ENCODE measurements around the gene VTI1A.
"Not testable (repeated sequence)": the region's sequence is repeated elsewhere in the genome, so short reads cannot be mapped to it uniquely, and the experiment has no call there.

Gene VTI1A

DNA sequence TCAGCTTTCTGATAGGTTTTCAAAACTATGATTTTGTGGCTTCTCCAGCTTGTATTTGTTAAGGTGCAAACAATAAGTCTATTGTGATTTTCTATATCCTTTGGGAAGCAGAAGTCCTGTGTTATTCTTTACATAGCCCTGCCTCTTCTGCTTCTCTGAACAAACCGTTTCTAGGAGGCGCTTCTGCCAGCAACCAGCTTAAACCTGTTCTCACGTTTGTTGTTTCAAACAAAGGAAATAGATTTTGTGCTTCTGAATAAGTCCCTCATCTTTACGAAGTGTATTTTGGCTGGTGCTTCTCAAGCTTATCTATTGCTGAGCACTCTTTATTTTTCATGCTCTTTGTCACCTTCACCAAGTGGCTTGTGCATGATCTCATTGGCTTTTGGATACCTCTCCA is 61.0 kb downstream of the VTI1A start:
- FAIRE-seq = no peak

DNA sequence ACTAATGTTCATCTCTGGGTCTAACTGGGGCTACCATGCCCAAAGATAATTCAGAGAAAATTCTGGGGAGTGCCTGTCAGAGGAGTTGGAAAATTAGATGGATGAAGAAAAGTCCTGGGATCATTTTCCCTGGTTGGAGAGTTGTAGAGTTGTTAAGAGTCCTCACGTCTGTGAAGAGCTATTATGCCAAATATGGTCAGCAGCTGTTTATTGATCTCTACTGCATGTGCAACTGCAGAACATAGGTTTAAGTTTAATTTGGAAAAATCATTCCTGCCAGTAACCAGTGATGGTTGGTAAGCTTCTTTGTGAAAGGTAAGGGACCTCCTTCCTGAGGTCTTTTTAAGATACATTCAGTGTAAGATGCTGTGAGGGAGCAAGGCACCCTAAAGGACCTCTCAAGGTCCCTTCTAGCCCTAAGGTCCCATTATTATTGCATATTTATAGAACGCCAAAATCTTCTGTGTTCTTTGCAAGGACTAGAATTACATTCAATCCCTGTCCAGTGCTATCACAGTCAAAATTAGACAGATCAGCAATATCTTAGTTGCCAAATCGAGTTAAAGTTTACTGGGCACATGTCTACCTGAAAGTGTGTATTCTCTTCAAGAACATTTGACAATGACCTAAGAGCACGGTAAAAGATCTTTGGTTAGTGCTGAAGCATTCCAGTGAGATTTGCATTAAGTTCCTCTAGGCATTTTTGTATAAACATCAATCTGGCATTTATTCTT is 62.7 kb downstream of the VTI1A start:
- no peak for FAIRE-seq

DNA sequence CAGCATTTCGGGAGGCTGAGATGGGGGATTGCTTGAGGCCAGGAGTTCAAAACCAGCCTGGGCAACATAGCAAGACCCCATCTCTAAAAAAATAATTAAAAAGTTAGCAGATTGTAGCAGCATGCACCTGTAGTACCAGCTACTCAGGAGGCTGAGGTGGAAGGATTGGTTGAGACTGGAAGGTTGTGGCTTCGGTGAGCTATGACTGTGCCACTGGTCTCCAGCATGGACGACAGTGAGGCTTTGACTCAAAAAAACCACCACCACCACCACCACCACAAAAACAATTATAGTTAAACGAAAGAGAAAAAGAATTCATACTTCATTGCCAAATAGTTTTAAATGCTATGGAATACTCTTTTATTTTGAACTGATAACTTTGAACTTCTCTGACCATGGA is 63.4 kb downstream of the VTI1A start:
- no peak for FAIRE-seq

DNA sequence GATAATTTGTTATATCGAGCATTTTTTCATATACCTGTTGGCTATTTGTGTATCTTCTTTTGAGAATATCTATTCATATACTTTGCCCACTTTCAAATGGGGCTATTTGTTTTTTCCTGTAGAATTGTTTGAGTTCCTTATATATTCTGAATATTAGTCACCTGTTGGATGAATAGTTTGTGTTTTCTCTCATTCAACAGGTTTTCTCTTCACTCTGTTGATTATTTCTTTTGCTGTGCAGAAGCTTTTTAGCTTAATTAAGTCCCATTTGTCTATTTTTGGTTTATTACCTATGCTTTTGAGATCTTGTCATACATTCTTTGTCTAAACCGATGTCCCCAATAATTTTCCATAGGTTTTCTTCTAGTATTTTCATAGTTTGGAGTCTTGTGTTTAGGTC is 65.3 kb downstream of the VTI1A start:
- FAIRE-seq = no peak

DNA sequence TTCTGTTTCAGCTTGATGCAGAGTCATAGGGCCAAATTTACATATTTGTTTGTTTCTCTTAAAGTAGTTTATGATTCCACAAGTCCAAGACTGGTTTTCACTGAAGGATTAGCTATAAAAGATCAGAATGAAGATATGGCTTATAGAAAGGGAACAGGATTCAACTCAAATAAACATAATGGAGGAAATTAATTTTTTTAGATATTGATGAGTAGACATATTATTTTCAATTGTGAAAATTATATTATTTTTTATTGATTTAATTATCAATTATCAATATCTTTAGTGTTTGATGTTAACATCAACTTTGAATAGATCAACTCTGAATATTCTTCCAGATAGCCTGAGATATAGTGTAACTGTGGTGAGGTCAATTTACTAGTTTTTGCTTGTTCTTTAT is 68.1 kb downstream of the VTI1A start:
- FAIRE-seq = peak; percentile 65

DNA sequence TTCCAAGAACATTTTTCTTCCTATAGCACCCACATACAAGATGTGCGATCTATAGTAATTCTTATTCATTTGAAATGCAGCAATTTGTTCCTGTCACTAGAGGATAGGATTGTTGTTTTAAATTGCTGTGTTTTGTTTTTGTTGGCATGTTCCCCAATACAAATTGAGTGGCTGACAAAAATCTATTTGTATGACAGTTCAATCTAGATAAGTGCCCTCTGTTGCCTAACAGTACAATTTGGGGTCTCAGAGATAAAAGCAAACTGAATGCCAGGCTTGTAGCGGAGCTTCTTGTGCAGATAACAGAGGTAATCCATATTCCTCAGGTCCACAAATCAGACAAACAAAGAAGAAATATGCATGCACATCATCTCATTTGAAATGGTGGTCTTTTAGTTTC is 68.8 kb downstream of the VTI1A start:
- no peak for FAIRE-seq

DNA sequence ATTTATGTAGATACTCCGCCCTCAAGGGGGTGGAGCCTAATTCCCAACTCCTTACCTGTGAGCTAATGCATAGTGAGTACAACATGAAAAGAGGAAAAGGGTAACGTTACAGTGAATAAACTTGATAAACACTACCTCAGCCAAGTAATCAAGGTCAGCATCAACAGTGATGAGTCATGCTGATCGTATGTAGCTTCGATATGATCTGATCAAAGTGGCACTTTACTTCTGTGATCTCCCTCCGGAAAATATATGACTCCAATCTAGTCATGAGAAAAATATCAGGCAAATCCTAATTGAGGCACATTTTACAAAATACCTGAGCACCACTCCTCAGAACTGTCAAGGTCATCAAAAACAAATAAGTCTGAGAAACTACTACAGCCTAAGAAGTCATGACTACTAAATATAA is 70.4 kb downstream of the VTI1A start:
- no peak for FAIRE-seq

DNA sequence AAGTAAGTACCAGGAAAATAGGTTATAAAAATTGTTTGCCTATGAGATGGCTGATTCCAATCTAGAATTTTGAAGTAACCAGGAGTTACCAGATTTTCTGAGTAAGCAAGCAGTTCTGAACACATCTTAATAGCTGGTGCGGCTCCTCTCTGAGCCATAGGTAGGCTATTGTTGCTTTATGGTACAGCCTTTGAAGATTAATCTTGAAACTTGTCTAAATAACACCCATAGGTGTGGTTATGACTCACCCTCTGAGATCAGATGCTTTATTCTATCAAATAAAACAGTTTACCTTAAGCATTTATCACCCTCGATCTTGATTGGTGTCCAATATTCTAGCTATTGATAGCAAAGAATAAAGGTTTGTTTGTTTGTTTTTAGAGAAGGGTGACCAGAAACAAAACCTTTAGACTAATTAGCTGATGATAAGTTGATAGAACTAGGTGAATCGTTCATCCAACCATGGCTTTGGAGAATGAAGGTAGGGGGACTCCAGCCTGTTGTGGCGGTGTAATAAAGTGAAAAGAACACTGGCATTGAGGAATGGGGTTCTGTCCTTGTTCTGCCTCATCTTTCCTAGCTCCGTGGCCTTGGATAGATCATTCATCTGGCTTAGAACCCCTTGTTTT is 72.2 kb downstream of the VTI1A start:
- FAIRE-seq = peak; percentile 85

DNA sequence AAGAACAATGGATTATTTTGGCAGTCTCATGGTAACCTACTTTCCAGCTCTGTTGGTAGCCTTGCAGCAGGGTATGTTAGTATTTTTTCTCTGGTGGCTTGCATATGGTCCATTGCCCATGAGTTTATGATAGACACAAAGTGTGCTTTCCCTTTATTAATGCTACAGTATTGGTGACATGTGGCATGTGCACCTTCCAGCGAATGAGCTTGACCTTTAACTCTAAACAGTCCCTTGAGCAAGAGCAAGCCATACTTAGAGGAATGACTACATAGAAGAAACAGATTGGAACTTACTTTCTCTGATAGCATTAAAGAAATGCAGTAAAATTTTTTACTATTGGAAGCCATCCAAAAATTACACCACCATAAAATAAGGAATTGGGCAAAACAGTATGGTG is 73.9 kb downstream of the VTI1A start:
- no peak for FAIRE-seq

DNA sequence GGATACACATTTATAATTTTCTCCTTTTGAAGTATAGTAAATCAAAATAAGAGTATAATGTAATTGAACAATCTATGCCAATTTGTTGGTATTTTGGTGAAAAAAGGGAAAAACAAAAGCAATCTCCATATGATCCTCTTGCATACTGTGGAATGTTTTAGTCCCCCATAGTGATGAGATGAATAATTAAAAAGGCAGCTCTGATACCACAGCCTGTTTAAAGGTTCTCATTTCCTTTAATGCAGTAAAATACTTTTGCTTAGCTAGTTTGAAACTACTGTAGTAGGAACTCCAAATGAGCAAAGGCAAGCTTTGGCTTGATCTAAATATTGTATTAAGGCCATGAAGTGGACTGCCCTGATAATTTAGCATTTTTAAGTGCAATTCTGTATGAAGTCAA is 77.6 kb downstream of the VTI1A start:
- FAIRE-seq = no peak

DNA sequence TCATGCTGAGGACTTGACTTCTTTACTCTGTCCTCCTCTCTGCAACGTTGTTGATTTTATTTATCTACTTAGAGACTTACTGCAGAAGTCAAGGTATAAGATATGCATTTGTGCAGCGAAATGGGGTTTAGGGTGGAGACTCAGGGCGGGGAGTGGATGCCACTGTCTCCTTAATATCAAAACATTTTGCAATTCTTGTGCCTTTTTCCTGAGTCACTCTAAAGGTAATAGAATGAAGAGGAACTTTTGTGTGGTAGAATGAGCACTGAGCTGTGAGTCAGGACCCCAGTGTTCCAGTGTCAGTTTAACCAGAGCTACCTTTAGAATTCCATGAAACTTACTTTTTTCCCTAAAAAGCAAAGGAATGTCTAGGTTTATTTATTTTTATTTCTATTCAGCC is 78.2 kb downstream of the VTI1A start:
- no peak for FAIRE-seq

DNA sequence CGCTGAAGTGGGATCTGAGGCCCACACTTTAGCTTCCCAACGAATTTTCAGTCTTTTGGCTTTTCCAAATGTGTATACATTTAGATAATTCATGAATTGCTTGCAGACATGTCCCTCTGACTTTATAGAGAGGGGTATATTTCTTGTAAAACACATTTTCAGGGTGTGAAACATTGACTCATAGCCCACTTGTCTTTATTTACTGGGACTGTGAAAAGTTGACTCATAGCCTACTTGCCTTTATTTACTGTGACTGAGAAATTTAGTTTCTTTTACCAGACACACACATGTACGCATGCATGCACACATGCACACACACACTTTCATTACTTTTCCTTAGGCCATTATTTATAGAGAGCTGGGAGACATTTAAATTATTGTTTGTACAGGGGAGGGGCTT is 79.1 kb downstream of the VTI1A start:
- no peak for FAIRE-seq

DNA sequence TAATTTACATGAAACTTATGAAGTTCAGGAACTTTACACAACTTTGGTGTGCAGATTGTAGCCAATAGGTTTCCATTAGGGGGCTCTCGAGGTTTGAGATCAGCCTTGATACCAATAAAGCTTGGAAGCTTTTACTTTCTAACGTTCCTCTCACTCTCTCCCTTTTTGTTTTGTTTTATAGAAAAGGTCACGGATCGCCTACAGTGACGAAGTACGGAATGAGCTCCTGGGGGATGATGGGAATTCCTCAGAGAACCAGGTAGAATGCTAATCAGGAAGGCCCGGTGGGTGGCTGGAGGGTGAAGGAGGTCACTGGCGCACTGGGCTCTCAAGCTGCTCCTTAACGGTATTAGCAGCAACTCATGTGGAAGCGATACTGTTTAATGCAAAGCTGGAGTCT is 79.9 kb downstream of the VTI1A start:
- FAIRE-seq = no peak

DNA sequence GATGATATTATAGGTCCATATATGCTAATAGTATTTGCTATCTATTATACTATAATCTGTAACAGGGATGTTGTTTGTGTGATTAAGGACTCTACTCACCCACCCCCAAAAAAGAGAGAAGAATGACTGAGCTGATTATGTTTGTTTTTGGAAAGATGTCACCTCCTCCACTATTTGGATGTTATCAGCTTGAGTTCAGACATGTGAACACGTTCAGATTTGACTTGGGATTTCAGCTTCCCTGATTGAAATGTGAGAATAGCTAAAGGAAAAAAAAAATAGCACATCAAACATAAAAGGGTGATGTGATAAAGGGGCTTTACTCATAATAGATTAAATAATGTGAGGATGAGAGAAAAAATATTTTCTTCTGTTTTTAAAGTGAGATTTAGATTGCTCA is 81.2 kb downstream of the VTI1A start:
- no peak for FAIRE-seq

DNA sequence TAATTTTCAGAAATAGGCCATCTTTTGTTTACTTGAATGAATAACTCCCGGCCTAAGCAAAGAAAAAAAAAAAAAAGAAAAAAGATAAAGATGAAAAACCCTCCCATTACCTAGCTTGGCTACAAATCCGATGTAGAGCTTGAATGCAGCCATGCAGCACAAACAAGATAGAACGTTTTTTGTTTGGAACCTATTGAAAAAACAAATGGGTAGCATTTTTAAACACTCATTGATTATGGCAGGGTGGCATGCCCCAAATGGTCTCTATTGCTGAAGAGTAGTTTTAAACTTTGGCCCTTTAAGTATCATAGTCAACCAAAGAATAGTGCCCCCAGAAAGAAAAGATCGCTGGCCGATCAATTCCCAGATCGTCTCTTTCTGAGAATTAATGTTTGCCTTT is 84.4 kb downstream of the VTI1A start:
- no peak for FAIRE-seq

DNA sequence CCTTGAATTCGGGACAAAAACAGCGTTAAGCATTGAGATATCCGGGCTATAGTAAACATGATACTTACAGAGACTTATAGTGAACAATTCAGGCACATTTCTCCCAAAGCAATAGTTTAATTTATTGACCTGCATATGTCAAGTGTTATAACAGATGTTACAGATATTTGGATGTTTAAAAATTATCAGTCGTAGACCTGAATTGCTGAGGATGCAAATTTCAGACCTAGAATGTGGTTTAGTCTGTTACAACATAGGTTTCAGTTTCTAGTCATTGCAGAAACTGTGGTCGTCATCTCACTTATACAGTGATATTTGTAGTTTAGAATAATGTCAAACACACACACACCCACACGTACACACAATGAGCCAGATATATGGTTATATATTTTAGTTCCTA is 85.2 kb downstream of the VTI1A start:
- FAIRE-seq = no peak

DNA sequence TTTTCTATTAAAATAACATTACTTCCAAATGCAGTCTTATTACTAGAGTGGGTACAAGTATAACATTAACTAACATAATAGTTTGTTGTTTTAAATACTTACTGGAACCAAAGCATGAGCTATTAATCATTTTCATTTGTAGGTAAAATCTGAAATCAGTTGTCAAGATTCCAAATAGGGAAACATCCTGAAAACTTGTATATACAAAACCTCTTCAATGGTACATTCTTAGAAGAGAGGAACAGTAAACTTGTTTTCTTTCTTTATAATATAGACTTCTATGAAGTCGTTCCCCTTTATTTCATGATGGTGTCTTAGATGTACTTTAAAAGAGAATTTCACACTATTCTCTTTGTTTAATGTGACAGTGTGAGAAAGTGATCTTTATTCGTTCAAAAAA is 85.9 kb downstream of the VTI1A start:
- FAIRE-seq = peak; percentile 18

DNA sequence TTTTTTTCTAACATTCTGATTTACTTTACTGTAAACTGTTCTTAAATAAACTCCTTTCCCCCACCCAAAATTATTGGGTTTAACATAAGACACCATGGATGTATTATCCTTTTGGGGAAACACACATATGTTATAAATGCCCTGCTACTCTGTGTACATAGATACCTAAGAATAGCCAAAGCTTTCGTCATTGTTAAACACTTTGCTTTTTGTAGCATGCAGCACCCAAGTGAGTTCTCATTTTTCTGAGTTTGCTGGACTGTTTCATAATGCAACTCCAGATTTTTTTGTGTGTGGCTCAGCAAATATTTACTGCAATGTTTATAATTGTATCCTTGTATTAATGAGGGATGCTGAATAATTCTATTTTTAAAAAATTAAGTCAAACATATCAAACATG is 86.9 kb downstream of the VTI1A start:
- no peak for FAIRE-seq

DNA sequence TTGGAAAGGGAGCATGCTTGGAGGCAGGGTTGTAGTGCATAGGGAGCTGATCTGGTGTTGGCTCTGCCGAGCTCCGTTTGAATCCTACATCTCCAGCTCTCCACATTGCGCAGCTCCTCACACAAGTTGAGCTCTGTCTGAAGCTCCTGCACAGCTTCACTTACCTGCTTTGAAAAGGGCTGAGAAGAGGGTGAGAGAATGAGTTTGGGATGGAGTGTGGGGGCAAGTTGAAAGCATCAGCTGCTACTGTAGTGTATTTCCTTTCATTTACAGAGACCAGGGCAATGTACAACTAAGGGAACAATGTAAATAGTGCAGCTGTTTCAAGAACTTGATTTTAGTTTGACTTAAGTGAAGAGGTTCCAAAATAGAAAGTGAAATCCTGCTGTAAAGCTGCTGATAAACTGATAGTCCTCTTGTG is 88.5 kb downstream of the VTI1A start:
- no peak for FAIRE-seq

DNA sequence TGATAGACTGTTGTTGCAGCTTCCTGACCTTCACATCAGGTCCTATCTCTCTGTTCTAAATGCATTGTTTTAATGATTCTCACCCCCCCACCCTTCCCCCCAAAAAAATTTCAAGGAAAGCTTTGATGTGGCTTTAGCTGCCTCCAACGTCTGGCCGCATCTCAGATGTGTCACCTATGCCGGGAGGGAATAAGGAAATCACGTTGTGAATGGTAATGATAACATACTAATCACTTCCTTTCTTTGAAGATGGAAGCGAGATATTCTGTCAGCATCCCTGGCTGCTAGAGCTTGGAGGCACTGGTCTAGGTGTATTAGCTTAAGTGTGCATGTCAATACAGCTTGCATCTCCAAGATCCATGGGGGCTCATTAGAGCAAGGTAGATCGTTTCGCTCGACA is 89.6 kb downstream of the VTI1A start:
- no peak for FAIRE-seq

DNA sequence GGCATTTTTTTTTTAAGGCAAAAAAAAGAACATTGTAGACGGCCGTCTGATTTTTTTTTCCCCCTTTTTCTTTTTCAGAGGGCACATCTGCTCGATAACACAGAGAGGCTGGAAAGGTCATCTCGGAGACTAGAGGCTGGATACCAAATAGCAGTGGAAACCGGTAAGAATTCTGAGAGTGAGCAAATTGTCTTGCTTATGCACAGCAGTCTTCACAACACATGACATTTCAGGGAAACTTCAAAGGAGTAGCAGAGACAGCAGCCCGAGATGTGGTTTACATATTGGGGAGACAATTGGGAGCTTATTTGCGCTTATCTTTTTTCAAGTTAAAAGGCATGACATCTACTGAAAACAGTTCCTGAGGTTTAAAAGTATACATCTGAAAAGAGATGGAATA is 91.2 kb downstream of the VTI1A start:
- no peak for FAIRE-seq

DNA sequence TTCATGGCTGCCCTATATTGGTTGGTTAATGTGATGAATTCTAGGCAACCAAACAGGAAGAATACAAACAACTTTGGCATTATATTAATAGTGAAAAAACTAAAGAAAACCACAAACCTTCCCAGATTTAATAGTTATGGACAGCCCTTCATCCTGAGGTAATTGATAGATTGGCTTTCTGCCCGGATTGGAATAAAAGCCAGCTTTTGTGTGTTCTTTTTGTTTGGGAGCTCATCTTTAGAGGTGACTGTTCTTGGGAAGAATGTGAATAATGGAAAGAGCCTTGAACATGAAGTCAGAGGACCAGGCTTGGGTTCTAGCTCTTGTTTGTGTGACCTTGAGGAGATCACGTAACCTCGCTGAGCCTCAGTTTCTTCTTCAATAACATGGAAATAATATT is 92.3 kb downstream of the VTI1A start:
- FAIRE-seq = no peak

DNA sequence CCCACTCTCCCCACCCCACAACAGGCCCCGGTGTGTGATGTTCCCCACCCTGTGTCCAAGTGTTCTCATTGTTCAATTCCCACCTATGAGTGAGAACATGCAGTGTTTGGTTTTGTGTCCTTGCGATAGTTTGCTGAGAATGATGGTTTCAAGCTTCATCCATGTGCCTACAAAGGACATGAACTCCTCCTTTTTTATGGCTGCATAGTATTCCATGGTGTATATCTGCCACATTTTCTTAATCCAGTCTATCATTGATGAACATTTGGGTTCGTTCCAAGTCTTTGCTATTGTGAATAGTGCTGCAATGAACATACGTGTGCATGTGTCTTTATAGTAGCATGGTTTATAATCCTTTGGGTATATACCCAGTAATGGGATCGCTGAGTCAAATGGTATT is 95.8 kb downstream of the VTI1A start:
- not testable (repeated sequence) for FAIRE-seq

DNA sequence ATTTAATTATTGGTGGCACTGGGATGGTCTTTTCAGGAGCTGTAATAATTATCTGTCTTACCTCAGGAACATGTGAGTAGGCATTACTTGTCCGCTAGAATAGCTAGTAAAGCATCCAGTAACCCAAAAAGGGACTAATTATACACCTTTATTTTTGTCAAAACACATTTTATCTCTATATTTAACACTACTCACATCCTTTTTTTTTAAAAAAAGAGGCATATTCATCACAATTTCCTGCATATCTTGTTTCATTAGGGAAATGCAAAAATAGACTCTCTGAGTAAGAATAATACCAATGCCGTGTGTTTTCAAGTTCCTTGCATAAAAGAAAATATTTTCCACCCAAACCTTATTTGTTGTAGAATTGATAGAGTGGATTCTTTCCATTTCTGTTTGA is 99.5 kb downstream of the VTI1A start:
- FAIRE-seq = no peak
